Measurements from ENCODE around the gene NUDT21.

NUDT21 gene

DNA sequence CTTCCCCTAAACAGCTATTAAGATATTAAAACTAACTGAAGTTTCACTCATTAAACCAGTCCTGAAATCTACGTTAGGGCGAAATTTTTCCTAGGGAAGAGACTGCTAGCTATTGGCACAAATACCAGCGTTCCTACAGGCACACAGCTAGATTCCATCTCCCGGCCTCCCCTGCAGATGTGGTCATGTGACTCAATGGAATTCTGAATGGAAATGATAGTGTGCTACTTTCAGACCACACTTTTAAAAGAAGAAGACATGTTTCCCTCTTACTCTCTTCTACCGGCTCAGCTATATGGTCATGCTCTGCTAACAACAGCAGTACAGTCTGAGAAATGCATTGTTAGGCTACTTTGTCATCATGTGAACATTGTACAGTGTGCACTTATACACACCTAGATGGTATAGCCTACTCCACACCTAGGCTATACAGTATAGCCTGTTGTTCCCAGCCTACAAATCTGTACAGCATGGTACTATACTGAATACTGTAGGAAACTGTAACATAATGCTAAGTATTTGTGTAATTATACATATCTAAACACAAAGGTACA, 31.6 kb upstream of the NUDT21 start:
- DNase-seq (ENCODE audit: low spot score) = no peak
- TF ChIP-seq, protein P1, sequence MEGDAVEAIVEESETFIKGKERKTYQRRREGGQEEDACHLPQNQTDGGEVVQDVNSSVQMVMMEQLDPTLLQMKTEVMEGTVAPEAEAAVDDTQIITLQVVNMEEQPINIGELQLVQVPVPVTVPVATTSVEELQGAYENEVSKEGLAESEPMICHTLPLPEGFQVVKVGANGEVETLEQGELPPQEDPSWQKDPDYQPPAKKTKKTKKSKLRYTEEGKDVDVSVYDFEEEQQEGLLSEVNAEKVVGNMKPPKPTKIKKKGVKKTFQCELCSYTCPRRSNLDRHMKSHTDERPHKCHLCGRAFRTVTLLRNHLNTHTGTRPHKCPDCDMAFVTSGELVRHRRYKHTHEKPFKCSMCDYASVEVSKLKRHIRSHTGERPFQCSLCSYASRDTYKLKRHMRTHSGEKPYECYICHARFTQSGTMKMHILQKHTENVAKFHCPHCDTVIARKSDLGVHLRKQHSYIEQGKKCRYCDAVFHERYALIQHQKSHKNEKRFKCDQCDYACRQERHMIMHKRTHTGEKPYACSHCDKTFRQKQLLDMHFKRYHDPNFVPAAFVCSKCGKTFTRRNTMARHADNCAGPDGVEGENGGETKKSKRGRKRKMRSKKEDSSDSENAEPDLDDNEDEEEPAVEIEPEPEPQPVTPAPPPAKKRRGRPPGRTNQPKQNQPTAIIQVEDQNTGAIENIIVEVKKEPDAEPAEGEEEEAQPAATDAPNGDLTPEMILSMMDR (IDR thresholded peaks at IDR 0.05; ENCODE audit: extremely low read depth, missing control alignments) = no peak

DNA sequence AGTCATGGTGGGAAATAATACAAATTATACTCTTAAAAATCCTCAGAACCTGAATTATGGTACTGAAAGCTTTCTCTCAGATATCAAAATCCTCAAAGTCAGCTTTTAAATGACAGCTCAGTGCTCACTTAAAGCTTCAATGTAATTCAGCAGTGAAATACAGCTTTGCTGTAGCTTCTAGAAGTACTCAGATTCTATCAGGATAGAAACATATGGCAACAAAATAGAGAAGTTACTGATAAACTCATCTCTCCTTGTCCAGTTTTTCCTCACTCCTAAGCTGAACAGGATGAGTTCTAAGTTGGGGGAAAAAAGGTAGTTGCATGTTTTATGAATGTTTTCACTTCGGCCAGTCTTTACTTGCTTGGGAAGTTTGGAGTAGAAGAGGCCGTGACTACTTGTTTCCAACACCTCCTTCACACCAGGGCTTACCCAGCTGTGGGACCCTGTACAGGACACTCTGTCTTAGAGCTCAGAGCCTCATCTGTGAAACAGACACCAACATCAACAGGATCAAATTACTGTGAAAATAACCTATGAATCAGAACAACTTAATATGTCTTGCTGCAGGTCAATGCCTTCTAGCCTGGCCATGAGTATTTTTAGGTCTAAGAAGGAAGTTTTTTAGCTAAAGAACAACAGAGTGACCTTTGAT, 30.5 kb upstream of the NUDT21 start:
- no peak for DNase-seq (ENCODE audit: low spot score)
- TF ChIP-seq, protein P1 (IDR thresholded peaks at IDR 0.05; ENCODE audit: extremely low read depth, missing control alignments) = no peak

DNA sequence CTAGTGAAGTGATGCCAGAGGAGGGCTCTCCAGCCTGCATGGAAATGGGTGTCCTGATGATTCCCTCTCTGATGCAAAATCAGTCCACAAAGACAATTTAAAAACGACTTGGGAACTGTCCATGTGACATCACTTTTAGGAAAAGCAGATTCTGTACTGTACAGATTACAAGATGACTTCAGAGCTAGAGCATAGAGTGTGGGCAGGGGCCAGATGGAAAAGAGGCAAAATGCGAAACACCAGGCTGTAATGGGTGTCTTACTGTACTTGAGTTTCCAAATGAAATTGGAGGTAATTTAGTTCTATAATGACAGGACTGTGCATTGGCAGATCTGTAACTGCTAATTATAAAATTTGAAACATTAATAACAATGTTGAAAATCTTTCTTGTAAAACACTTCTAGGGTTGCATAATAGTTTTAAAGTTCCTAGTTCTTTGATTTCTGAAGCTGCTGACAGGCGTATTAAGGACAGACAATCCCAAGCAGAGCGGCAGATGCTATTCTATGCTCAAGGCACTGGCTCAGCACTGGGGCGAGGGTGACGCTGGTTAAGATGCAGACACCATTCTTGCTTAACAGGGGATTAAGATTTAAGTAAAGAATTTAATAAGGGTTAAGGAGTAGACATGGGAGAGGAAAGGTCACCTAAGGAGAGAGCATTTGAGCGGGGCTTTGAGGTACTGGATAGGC, 29.8 kb upstream of the NUDT21 start:
- TF ChIP-seq, protein P1 (IDR thresholded peaks at IDR 0.05; ENCODE audit: extremely low read depth, missing control alignments) = no peak
- DNase-seq (ENCODE audit: low spot score) = no peak

DNA sequence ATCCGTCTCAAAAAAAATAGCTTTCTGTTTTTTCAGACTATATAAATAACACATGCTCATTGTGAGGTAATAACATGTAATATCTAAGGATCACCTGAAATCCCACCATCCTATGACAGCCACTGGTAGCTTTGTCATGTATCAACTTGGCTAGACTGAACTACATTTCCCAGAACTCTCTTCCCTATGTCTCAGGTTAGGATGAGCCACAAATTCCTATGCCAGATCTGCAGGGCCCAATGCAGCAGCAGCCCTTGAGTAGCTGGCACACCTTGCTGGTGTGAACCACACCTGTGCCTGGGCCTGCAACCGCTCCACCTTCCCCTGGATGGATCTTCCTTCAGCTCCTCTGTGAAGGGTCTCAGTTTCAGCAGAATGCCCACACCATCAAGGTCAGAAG, 28.3 kb upstream of the NUDT21 start:
- TF ChIP-seq, protein P1 (IDR thresholded peaks at IDR 0.05; ENCODE audit: extremely low read depth, missing control alignments) = no peak
- DNase-seq (ENCODE audit: low spot score) = no peak

DNA sequence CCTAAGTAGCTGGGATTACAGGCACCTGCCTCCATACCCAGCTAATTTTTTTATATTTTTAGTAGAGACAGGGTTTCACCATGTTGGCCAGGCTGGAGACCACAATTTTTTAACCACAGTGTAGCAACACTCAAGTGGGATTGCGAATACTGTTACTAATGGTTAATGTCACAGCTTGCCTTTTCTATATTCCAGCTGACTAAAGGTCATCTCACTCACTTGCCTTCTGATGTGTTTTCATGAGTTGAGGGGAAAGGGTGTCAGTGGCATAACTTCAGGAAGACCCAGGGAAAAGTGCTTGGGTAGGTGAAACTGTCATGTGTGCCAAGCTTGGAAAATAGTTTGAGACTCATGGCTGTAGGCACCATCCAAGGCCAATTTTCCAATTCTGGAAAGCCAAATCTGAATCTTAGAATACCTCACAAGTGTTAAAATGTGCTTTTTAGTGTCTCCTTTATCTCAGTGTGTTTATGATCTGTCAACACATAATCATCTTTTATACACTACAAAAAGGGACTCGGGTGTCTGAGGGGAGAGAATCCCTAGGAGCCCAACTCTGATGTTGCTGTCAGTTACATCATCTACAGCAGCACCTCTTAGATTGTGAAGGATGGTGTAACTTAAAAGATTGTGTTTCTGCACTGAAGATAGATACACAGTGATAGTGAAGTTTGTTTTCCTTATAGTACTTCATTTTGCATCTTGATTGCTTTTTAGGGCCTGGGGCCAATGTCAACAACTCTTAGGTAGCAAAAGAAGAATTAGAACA, 27.3 kb upstream of the NUDT21 start:
- DNase-seq (ENCODE audit: low spot score) = no peak

DNA sequence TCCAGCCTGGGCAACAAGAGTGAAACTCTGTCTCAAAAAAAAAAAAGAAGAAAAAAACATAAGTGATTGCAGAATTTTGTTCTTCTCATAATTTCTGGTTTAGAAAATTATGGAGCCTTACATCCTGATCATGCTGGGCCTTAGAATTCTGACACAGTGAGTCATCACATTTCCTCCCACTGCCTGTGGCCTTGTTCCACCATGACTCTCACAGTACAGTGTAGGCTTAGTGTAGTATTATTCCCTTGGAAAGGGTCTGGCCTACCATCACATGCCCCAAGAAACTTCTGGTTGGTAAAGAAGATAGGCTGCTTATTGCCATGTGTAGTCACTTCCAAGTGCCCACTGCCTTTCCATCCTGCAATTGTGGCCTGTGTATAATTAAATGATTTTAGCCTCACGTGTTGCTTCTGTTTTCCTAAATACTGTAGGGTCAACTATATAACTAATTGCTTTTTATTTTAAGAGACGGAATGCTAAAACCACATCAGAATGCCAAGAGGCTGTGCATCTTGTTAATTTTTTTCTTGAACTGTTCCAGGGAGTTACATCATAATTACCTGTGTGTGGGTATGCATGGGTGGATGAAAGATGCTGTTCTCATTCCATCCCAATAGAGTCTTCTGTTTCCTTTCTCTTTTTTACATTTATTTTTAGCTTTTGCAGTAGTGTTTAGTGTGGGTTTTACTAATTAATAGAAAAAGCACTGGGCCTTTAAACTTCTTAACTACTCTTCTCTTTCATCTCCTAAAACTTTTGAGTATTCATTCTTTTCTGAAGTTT, 26.2 kb upstream of the NUDT21 start:
- DNase-seq (ENCODE audit: low spot score) = no peak
- TF ChIP-seq, protein P1 (IDR thresholded peaks at IDR 0.05; ENCODE audit: extremely low read depth, missing control alignments) = no peak

More for the DNA sequence above, 27.3 kb upstream of the NUDT21 start:
- TF ChIP-seq, protein P1 (IDR thresholded peaks at IDR 0.05; ENCODE audit: extremely low read depth, missing control alignments) = no peak

Measured in GM20000 (cell line).